Upper lobe of right lung (tissue), 1 donor: ENCODE data around the gene NAALADL2. TPM values are rescaled to one million over a fixed set of nuclear protein-coding genes. Genes with fewer than 3 reads are reported as not detected.

Experiments
- ATAC-seq: fragments of 200-7000 bp; cut with Tn5 transposase; one replicate; pipeline ENCODE4 v1.9.1; 2020; ENCODE audit warnings: mild to moderate bottlenecking, moderate library complexity
- DNase-seq: peaks from one replicate; pipeline ENCODE4 v3.0.0-alpha.2; 2020
- H3K27ac ChIP-seq: fragments of 200-600 bp; one replicate; pipeline ENCODE4 v1.8.0; 2022
- H3K27me3 ChIP-seq: fragments of 200-600 bp; one replicate; pipeline ENCODE4 v1.8.0; 2022; ENCODE audit warnings: mild to moderate bottlenecking
- H3K36me3 ChIP-seq: fragments of 200-600 bp; one replicate; pipeline ENCODE4 v1.8.0; 2022
- H3K4me1 ChIP-seq: fragments of 200-600 bp; one replicate; pipeline ENCODE4 v1.8.0; 2022
- H3K4me3 ChIP-seq: fragments of 200-600 bp; one replicate; pipeline ENCODE4 v1.8.0; 2022; ENCODE audit warnings: mild to moderate bottlenecking
- H3K9me3 ChIP-seq: fragments of 200-600 bp; one replicate; pipeline ENCODE4 v1.8.0; 2022
- intact Hi-C: fragments of 100-400 bp; cut with DNase I; formaldehyde crosslinking; loops from one replicate; pipeline ENCODE4 v1.11.0; 2022
- total RNA-seq: library from RNA; stranded (reverse); fragmentation: NEBNext Ultra II Directional; extraction: Animal tissue kit (Norgen Biotek cat#: 25700); gene quantifications from one replicate; pipeline ENCODE4 v1.2.1, GENCODE V29; 2021
- TF ChIP-seq, protein P1 (sequence below): fragments of 200-600 bp; IDR thresholded peaks from one replicate; pipeline ENCODE4 v1.8.0; 2022; ENCODE audit warnings: antibody characterized with exemption
- donor health status: DM: no; HTN: yes; CAD: no; lungs with severe emphysema.

Gene NAALADL2
- total RNA-seq, 1 donor from 2014 or later: 8.5 TPM

DNA sequence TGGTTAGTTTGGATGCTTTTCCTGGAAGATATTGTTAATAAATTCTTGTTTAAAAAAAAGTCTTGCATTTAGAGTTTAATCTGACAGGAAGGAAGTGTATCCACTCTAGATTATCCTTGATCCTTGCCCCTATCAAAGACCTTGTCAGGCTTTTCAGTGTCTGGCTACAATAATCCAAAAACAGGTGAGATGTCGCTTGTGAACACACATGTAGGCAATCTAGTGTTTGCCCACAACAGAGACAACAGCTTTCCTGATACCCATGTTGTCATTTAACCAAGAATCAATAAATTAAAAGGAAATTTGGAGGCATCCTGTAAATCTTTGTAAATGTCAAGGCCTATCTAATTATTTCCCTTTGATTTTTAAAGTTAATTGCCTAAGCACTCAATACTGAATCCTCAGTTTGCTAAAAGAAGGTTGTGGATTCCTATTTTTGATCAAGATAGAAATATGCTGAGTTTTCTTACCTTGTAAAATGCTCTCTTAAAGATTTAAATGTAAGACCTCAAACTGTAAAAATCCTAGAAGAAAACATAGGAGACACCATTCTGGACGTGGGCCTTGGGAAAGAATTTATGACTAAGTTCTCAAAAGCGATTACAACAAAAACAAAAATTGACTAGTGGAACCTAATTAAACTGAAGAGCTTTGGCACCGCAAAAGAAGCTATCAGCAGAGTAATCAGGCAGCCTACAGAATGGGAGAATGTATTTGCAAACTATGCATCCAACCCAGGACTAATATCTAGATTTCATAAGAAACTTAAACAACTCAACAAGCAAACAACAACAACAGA, 207.7 kb downstream of the NAALADL2 start:
- no peaks in the 10 kb centered on the region for H3K9me3 ChIP-seq
- no peaks in the 10 kb centered on the region for H3K4me1 ChIP-seq
- intact Hi-C loops: no loop called here
- ATAC-seq: no peak
- no peak overlapping the region for H3K27ac ChIP-seq
- no peaks in the 10 kb centered on the region for H3K36me3 ChIP-seq
- H3K4me3 ChIP-seq: no peak overlapping the region
- TF ChIP-seq, protein P1, sequence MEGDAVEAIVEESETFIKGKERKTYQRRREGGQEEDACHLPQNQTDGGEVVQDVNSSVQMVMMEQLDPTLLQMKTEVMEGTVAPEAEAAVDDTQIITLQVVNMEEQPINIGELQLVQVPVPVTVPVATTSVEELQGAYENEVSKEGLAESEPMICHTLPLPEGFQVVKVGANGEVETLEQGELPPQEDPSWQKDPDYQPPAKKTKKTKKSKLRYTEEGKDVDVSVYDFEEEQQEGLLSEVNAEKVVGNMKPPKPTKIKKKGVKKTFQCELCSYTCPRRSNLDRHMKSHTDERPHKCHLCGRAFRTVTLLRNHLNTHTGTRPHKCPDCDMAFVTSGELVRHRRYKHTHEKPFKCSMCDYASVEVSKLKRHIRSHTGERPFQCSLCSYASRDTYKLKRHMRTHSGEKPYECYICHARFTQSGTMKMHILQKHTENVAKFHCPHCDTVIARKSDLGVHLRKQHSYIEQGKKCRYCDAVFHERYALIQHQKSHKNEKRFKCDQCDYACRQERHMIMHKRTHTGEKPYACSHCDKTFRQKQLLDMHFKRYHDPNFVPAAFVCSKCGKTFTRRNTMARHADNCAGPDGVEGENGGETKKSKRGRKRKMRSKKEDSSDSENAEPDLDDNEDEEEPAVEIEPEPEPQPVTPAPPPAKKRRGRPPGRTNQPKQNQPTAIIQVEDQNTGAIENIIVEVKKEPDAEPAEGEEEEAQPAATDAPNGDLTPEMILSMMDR: no peak
- no peak for DNase-seq
- H3K27me3 ChIP-seq: no peaks in the 10 kb centered on the region

- no peaks in the 10 kb centered on the region for H3K27me3 ChIP-seq
- ATAC-seq: no peak
- no peaks in the 10 kb centered on the region for H3K36me3 ChIP-seq
- no peak overlapping the region for H3K27ac ChIP-seq
- intact Hi-C loops: no loop called here
- H3K4me3 ChIP-seq: no peak overlapping the region
- no peaks in the 10 kb centered on the region for H3K9me3 ChIP-seq
- no peaks in the 10 kb centered on the region for H3K4me1 ChIP-seq
- TF ChIP-seq, protein P1: no peak
- no peak for DNase-seq
Observed at GRCh38 chr3:175068587-175068986, 209.5 kb downstream of the NAALADL2 start.

- ATAC-seq (peak; percentile 89), DNase-seq (no peak)
- H3K36me3 ChIP-seq: no peaks in the 10 kb centered on the region
- TF ChIP-seq, protein P1: no peak
- H3K4me1 ChIP-seq: no peaks in the 10 kb centered on the region
- H3K27ac ChIP-seq: no peak overlapping the region
- H3K9me3 ChIP-seq: no peaks in the 10 kb centered on the region
- no peak overlapping the region for H3K4me3 ChIP-seq
- no peaks in the 10 kb centered on the region for H3K27me3 ChIP-seq
- intact Hi-C loops: no loop called here
Observed at GRCh38 chr3:175070946-175071345, 211.8 kb downstream of the NAALADL2 start.

DNA sequence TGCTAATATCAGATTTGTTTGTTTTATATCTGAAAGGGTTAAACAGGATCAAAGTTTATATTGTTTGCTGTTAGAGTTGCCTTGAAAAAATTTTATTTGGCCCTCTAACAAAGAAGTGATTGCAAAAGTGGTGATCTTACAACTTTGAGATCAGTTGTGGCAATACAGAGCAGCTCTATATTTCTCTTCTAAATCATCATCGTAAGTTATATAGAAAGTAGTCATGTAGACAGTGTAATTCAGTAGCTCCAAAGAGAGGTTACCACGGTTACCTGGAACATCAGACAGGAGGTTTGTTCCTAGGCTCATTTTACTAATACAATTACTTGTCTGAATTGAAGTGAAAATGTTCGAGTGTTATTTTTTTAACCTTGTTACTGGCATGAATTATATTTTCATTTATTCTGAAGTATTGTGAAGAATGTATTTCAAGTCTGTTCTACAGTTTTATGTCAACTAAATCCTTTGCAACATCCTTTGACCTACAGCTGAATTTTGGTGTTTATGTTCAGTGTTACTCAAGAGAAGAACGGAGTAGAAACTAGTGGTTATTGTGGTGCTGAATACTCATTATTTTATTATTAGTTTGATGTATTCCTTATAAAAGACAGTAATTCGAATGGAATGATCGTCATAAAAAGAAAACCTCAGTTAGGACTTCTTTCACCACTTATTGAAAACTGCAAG, 214.2 kb downstream of the NAALADL2 start:
- no peak overlapping the region for H3K27ac ChIP-seq
- no peak for ATAC-seq
- intact Hi-C loops: no loop called here

DNA sequence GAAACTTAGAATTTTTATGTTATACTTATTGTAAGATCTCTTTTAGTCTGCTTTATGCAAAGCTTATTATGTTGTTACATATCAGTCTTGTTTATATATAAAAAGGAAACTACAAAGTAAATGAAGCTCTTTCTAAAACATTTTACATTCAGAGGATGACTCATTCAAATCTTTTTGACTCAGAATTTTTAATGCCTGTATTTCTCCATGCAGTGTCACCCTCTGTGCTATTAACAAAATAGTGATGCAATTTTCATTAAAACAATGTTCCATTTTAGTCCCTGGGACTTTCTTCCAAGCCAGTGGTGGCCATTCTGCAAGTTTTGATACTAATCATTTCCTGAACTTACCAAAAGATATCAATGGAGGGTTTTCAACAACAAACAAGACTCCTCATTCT, 216.1 kb downstream of the NAALADL2 start:
- Histone ChIP-seq H3K36me3 (no peaks in the 10 kb centered on the region), H3K27ac (no peak overlapping the region), H3K4me1 (no peaks in the 10 kb centered on the region), H3K4me3 (no peak overlapping the region), H3K27me3 (no peaks in the 10 kb centered on the region), H3K9me3 (no peaks in the 10 kb centered on the region)
- DNase-seq (no peak), ATAC-seq (no peak)
- TF ChIP-seq, protein P1: no peak
- intact Hi-C loops: no loop called here

More for the DNA sequence above, 214.2 kb downstream of the NAALADL2 start:
- DNase-seq: no peak
- H3K4me3 ChIP-seq: no peak overlapping the region
- TF ChIP-seq, protein P1: no peak
- no peaks in the 10 kb centered on the region for H3K36me3 ChIP-seq
- H3K9me3 ChIP-seq: no peaks in the 10 kb centered on the region
- no peaks in the 10 kb centered on the region for H3K4me1 ChIP-seq
- H3K27me3 ChIP-seq: no peaks in the 10 kb centered on the region
